ENCODE measurements around the gene FBXO27. TPM values are rescaled to one million over a fixed set of nuclear protein-coding genes. Genes with fewer than 3 reads are reported as not detected.

Gene FBXO27
- total and polyA plus RNA-seq, 2 of the 8 experiments (the other 6 are each of a cell fraction or from before 2014, with no cell fraction given): 10.9 to 25.5 TPM

DNA sequence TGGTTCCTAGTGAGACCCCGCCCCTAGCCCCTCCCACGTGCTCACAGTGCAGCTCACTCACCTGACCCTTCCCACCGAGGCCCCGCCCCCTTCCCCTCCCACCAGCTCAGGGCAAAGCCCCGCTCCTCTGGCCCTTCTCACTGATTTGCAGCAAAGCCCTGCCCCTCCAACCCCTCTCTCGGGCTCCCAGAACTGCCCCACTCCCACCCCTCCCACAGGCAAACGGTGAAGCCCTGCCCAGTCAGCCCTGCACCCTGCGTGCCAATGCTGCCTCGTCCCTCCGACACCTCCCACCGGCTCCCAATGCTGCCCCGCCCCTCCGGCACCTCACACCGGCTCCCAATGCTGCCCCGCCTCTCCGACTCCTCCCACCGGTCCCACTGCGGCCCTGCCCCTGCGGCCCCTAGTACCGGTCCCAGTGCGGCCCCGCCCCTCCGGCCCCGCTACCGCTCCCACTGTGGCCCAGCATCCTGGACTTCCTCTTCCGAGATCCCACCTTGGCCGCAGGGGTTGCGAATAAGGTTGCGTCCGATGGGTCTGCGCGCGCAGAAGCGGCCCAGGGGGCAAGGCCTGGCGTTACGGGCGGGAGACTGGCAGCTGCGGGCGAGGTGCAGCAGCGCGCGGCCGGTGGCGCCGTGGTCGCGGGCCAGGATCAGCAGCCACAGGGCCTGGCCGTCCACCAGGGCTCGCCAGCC is 834 bp downstream of the FBXO27 start (continued):
- TF ChIP-seq MAX (IDR thresholded peaks at IDR 0.05) (no peak; the same call in 1 of the 2 replicates), ZNF274 (IDR thresholded peaks at IDR 0.05; ENCODE audit: borderline replicate concordance, extremely low read depth, low read length) (no peak), SP4 (IDR thresholded peaks at IDR 0.05; ENCODE audit: low read length) (no peak), NANOG (IDR thresholded peaks at IDR 0.05; ENCODE audit: insufficient read depth, low read depth, low read length, poor library complexity, severe bottlenecking) (no peak), EP300 (IDR thresholded peaks at IDR 0.05; ENCODE audit: borderline replicate concordance in 1 of 2, low read depth in 2 of 2, low read length in 2 of 2) (no peak), YY1 (IDR thresholded peaks at IDR 0.05; ENCODE audit: low read depth, low read length) (0 out of 2 replicates have a peak, but pooled peaks have one; percentile 2), RAD21 (IDR thresholded peaks at IDR 0.05 in 1 of 2, conservative IDR thresholded peaks at IDR 0.05 in 1 of 2; ENCODE audit: low read depth in 2 of 2, low read length in 2 of 2) (no peak), SRF (IDR thresholded peaks at IDR 0.05; ENCODE audit: low read depth, low read length) (no peak), ATF3 (IDR thresholded peaks at IDR 0.05; ENCODE audit: insufficient read depth, low read depth, low read length) (no peak), SP2 (IDR thresholded peaks at IDR 0.05; ENCODE audit: low read length) (no peak), PHF8 (conservative IDR thresholded peaks at IDR 0.05; ENCODE audit: low read depth, low read length) (0 out of 2 replicates have a peak, but pooled peaks have one; percentile 14), SP1 (IDR thresholded peaks at IDR 0.05; ENCODE audit: low read depth, low read length) (peak; percentile 49; the same call in 1 of the 2 replicates), USF2 (IDR thresholded peaks at IDR 0.05; ENCODE audit: low read length) (peak; percentile 64), BRCA1 (IDR thresholded peaks at IDR 0.05; ENCODE audit: low read depth, low read length) (no peak), BCL11A (IDR thresholded peaks at IDR 0.05; ENCODE audit: low read depth in 2 of 2, low read length in 2 of 2) (no peak), ASH2L (IDR thresholded peaks at IDR 0.05; ENCODE audit: low read length) (no peak), SAP30 (IDR thresholded peaks at IDR 0.05; ENCODE audit: insufficient read depth, insufficient replicate concordance, low read length) (no peak), RNF2 (IDR thresholded peaks at IDR 0.05; ENCODE audit: borderline replicate concordance, low read depth, low read length, missing control alignments, poor library complexity, severe bottlenecking) (no peak), HDAC6 (IDR thresholded peaks at IDR 0.05; ENCODE audit: low read depth, low read length) (no peak), SUZ12 (IDR thresholded peaks at IDR 0.05; ENCODE audit: low read length) (no peak), TCF12 (IDR thresholded peaks at IDR 0.05; ENCODE audit: low read depth, low read length) (no peak)

Measured in H1 (cell line).